ENCODE data around the gene RREB1.
"Not testable (repeated sequence)": the region's sequence is repeated elsewhere in the genome, so short reads cannot be mapped to it uniquely, and the experiment has no call there.

The RREB1 gene

GRCh38 chr6:7145585-7145884 lies 37.8 kb downstream of the RREB1 start:
- no peak for DNase-seq

- no peak for DNase-seq
These were observed 38.4 kb downstream of the RREB1 start for GRCh38 chr6:7145885-7146828.

DNA sequence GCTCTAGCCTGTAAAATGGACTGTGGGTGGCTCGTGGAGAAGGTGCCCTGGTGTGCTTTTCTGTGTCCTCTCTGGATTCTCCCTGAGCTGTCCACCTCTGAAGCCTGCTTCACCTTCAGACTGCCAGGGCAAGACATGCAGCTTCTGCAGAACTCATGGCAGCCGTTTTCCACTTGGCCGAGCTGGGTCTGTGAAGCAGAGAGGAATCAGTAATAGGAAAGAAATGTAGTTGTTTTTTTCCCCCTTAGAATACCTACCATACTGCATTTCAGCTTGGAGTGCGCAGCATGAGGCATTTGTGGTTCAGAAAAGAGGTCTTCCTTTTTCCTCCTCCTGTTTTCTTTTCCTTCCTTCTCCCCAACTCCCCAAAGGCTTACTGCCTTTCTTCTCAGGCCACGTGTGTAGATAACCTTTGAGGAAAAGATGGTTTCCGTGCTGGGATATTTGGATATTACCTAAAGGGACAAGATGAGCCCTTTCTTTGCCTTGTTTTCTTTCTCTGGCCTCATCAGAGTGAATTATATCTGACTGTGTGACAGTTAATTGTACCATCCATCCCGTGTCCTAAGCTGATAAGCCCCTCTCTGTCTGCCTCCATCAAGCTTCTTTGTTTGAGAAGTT lies 39.4 kb downstream of the RREB1 start:
- DNase-seq, result no peak

GRCh38 chr6:7148100-7148822 lies 40.5 kb downstream of the RREB1 start:
- no peak for DNase-seq

GRCh38 chr6:7150381-7151064 lies 42.8 kb downstream of the RREB1 start:
- no peak for DNase-seq

DNA sequence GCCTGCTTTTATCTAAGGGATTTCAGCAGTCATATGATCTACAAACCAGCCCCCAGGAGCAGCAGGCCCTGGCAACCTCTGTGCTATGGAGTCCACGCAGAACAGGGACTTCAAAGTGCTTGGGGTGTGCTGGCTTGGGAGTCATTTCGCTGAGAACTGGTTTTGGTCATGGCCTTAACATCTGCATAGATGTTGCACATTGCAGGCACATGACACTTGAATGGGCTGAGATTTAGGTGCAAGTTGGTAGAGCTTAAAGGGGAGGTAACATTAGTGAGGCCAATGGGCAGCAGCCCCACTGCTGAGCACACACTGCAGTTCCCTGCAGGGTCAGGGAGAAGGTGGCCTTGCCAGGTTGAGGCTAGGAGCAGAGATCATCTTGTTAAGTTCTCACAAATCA lies 43.6 kb downstream of the RREB1 start:
- DNase-seq, result no peak

DNA sequence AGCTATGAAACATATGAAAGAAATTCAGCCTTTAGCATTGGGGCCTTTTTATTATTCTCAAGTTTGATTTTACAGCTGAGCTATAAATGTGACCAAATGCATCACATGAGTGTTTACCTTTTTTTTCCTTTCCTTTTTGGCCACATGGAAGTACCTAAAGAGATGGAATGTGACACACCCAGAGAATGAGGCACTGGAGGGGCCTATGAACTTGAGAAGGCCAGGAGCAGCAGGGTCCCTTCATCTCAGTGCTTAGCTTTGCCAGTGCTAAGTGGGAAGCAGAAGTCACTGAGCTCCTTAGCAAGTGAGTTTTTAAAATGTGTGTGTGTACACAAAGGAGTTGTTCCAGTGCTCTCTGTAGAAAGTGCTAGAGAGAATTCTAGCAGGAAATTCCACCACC lies 44.7 kb downstream of the RREB1 start:
- DNase-seq, result no peak

DNA sequence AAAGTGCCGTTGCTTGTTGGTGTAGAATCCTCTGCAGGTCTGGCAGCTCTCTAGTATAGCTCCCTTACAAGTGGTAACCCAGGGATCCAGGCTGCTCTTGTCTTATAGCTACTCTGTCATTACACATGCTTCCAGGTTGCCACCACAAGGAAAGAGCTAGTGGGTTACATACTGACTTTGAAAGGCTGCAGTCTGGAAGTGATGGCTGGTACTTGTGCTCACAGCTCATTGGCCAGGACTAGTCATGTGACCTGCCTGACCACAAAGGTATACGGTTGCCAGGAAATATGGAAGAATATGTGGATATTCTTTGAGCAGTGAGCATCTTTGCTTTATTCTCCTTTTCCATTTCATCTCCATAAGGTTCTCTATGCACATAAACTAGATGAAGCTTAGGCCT lies 46.0 kb downstream of the RREB1 start:
- no peak for DNase-seq

GRCh38 chr6:7154341-7155139 lies 46.8 kb downstream of the RREB1 start:
- no peak for DNase-seq

- no peak for DNase-seq
These were observed 48.3 kb downstream of the RREB1 start for GRCh38 chr6:7155871-7156579.

GRCh38 chr6:7156643-7157278 lies 49.0 kb downstream of the RREB1 start:
- no peak for DNase-seq

DNA sequence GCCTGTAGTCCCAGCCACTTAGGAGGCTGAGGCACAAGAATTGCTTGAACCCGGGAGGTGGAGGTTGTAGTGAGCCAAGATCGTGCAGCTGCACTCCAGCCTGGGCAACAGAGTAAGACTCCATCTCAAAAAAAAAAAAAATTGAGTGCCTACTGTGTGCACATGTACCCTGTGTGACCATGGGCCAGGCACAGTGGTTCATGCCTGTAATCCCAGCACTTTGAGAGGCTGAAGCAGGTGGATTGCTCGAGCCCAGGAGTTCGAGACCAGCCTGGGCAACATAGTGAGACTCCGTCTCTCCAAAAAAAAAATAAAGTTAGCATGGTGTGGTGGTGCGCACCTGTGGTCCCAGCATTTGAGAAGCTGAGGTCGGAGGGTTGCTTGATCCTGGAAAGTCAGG lies 49.5 kb downstream of the RREB1 start:
- not testable (repeated sequence) for DNase-seq

- no peak for DNase-seq
These were observed 50.2 kb downstream of the RREB1 start for GRCh38 chr6:7157752-7158616.

- DNase-seq, result no peak
These were observed 52.2 kb downstream of the RREB1 start for GRCh38 chr6:7159790-7160525.

- DNase-seq, result no peak
These were observed 53.5 kb downstream of the RREB1 start for GRCh38 chr6:7161253-7161623.

GRCh38 chr6:7161845-7162244 lies 54.1 kb downstream of the RREB1 start:
- no peak for DNase-seq

DNA sequence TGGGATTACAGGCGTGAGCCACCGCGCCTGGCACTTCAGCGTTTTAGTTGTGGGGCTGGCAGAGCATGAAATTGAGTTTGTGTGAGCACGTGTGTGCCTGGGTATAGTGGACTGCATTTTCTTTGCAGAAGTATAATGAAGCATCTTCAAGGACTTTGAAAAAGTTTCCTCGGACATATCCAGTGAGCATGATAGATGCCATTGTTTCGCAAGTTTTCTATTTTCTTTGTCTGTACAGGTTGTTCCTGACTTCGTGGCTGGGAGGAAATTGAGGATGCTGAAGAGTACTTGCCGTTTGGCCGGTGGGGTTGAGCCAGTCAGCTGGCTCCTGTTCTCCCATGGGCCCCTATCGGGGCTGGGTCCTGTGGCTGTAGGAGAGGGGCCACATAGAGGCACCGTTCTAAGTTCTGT lies 55.9 kb downstream of the RREB1 start:
- DNase-seq, result no peak

DNA sequence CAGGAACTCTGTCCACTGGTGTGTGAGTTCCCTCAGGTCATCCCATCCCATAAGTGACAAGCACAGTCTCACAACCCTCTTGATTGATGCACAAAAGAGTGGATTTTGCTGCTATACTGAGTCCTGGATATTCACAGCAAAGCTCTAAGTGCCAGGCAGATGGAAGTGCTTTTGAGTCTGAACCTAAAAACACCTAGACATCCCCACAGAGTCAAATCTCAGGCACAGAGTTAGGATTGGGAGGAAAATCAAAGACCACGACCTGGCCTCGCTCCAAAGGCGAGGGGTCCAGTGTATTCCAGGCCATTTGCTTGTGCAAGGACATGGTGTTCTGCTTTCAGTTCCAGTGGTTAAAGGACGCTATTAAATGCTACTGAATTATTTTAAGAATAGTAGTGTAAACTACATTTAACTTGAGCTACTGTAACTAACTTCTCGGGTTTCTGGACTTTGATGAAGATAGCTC lies 56.8 kb downstream of the RREB1 start:
- DNase-seq, result no peak
